ENCODE results near the gene LMX1B. TPM values are rescaled to one million over a fixed set of nuclear protein-coding genes. Genes with fewer than 3 reads are reported as not detected.

The LMX1B gene
- total RNA-seq, 1 experiment from 2014 or later: 2.6 TPM

DNA sequence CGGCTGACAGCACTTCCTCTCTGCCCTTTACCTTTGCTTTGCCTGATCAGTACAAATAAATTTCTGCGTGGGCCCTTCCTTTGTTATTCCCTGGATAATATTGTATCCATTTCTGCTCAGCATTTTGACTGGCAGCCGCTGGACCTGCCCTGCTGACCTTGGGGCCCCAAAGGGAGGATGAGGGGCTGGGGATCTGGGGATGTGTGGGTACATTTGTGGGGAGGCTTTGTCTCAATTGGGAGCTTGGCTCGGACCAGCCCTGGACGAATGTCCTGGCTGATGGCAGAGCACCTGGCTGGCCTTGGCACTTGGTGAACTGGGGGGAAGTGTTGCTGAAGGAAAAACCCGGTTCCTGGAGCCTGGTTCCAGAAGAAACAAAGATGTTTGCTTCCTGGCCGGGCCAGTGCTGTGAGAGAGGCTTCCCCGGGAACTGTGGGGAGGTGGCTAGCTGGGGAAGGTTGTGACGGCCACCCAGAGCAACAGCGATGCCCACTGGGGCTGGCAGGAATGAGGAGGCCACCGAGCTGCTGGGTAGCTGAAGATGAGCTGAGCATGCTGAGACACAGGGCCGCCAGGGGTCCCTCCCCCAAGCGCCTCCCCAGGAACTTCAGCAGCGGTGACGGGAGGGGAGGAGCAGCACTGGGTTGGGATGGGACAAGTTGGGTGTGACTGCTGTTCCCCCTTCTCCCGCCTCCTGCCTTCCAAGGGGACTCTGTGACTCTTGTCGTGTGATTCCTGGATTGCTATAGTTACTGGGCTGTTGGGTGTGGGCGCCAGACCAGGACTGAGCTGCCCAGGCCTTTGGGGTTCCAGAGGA, 8.4 kb downstream of the LMX1B start:
- in situ Hi-C loops (cut with HindIII; ENCODE audit: low pct_unique_long_range_greater_than_20kb, low sequenced_read_pairs) (no loop called here), intact Hi-C loops (cut with micrococcal nuclease; ENCODE audit: unreplicated experiment) (no loop called here)
- Histone ChIP-seq H3K4me3 (ENCODE audit: low read depth in 2 of 2, low read length in 2 of 2) (no peak overlapping the region), H3K27ac (ENCODE audit: low read length) (no peak overlapping the region), H3K27me3 (ENCODE audit: control insufficient read depth, insufficient read depth, low read length) (no peaks in the 10 kb centered on the region), H3K4me1 (ENCODE audit: control insufficient read depth, insufficient read depth, low read length) (no peaks in the 10 kb centered on the region), H3K36me3 (ENCODE audit: control insufficient read depth, insufficient read depth, low read length) (no peaks in the 10 kb centered on the region), H3K9me3 (ENCODE audit: control insufficient read depth, insufficient read depth, low read depth, low read length) (no peaks in the 10 kb centered on the region)
- POLR2A ChIA-PET: no interaction called here
- TF ChIP-seq SIN3A (IDR thresholded peaks at IDR 0.05; ENCODE audit: borderline replicate concordance, insufficient read depth, low read depth, low read length) (no peak), POLR2AphosphoS5 (IDR thresholded peaks at IDR 0.05; ENCODE audit: low read depth, low read length) (no peak), CTCF (IDR thresholded peaks at IDR 0.05) (no peak), REST (IDR thresholded peaks at IDR 0.05; ENCODE audit: insufficient read depth in 1 of 2, low read depth in 2 of 2, low read length in 1 of 2) (no peak), TCF7L2 (IDR thresholded peaks at IDR 0.05; ENCODE audit: low read depth, low read length) (no peak)
- CTCF ChIA-PET: no interaction called here
- no peak for ATAC-seq
- no peak for DNase-seq (ENCODE audit: low read depth, low spot score)
- BruUV-seq (replicated peaks): no TSS peak

GRCh38 chr9:126623314-126623666, 9.6 kb downstream of the LMX1B start:
- in situ Hi-C loops (cut with HindIII; ENCODE audit: low pct_unique_long_range_greater_than_20kb, low sequenced_read_pairs) (no loop called here), intact Hi-C loops (cut with micrococcal nuclease; ENCODE audit: unreplicated experiment) (no loop called here)
- Histone ChIP-seq H3K27me3 (ENCODE audit: control insufficient read depth, insufficient read depth, low read length) (no peaks in the 10 kb centered on the region), H3K36me3 (ENCODE audit: control insufficient read depth, insufficient read depth, low read length) (no peaks in the 10 kb centered on the region), H3K4me3 (ENCODE audit: low read depth in 2 of 2, low read length in 2 of 2) (no peak overlapping the region), H3K9me3 (ENCODE audit: control insufficient read depth, insufficient read depth, low read depth, low read length) (no peaks in the 10 kb centered on the region), H3K27ac (ENCODE audit: low read length) (no peak overlapping the region), H3K4me1 (ENCODE audit: control insufficient read depth, insufficient read depth, low read length) (no peaks in the 10 kb centered on the region)
- CTCF ChIA-PET: no interaction called here
- TF ChIP-seq TCF7L2 (IDR thresholded peaks at IDR 0.05; ENCODE audit: low read depth, low read length) (no peak), REST (IDR thresholded peaks at IDR 0.05; ENCODE audit: insufficient read depth in 1 of 2, low read depth in 2 of 2, low read length in 1 of 2) (no peak), SIN3A (IDR thresholded peaks at IDR 0.05; ENCODE audit: borderline replicate concordance, insufficient read depth, low read depth, low read length) (no peak), CTCF (IDR thresholded peaks at IDR 0.05) (no peak), POLR2AphosphoS5 (IDR thresholded peaks at IDR 0.05; ENCODE audit: low read depth, low read length) (no peak)
- no TSS peak for BruUV-seq (replicated peaks)
- POLR2A ChIA-PET: no interaction called here
- no peak for DNase-seq (ENCODE audit: low read depth, low spot score)
- no peak for ATAC-seq
